Activated T-helper 1 cell treated with Interleukin-2 at 50 U/mL for 16 hours (primary cell): ENCODE measurements around the gene VCAM1.
A peak's percentile ranks its signal among the peaks of the same experiment; 100 is the strongest.

Experiments used
- DNase-seq: peaks from one replicate; pipeline ENCODE4 v3.0.0-alpha.2; 2020; ENCODE audit warnings: low read depth

VCAM1 gene, protein sequence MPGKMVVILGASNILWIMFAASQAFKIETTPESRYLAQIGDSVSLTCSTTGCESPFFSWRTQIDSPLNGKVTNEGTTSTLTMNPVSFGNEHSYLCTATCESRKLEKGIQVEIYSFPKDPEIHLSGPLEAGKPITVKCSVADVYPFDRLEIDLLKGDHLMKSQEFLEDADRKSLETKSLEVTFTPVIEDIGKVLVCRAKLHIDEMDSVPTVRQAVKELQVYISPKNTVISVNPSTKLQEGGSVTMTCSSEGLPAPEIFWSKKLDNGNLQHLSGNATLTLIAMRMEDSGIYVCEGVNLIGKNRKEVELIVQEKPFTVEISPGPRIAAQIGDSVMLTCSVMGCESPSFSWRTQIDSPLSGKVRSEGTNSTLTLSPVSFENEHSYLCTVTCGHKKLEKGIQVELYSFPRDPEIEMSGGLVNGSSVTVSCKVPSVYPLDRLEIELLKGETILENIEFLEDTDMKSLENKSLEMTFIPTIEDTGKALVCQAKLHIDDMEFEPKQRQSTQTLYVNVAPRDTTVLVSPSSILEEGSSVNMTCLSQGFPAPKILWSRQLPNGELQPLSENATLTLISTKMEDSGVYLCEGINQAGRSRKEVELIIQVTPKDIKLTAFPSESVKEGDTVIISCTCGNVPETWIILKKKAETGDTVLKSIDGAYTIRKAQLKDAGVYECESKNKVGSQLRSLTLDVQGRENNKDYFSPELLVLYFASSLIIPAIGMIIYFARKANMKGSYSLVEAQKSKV

DNA sequence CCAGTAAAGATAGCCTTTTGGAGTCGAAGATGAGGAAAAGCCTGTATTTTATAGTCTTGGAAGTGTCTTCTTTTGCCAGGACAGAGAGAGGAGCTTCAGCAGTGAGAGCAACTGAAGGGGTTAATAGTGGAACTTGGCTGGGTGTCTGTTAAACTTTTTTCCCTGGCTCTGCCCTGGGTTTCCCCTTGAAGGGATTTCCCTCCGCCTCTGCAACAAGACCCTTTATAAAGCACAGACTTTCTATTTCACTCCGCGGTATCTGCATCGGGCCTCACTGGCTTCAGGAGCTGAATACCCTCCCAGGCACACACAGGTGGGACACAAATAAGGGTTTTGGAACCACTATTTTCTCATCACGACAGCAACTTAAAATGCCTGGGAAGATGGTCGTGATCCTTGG lies at the start of gene VCAM1:
Gene VCAM1, plus strand, starts transcription at position 253 of the 400 bp plus-strand sequence. Its CDS starts 119 bp downstream, at position 372.
- no peak for DNase-seq

DNA sequence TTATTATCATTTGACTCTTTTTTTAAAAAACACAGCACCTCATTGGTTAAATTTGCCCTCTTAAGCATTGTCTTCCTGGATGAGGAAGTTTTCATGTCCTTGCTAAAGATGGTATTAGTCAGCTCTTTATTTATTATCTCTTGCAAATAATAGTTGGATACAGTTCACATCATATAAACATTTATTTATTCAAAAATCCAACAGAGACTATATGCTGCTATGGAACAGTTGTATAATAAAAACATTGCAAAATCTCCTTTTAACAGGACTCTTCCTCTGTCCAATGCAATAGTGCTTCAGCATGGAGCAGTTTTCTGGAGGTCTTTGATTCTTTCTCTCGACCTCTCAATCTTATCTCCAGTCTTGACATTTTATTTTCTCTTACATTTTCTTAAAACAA lies 49.5 kb upstream of the VCAM1 start:
- no peak for DNase-seq

DNA sequence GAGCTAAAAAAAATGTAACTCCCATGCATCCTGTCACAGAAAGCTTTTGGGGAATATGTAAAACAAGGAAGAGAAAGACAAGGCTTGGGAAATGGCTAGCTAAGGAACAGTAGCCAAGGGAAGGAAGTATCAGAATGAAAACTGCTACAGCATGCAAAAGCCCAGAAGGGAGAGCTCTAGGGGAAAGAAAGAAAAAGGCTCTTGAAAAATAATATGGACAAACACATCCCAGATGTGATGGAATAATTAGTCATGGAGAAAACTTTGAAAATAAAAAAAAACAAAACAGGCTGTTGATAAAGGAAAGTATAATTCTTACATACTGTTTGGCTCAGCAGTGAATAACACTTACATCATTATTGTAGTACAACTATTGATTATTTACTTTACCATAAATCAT lies 47.9 kb upstream of the VCAM1 start:
- no peak for DNase-seq

DNA sequence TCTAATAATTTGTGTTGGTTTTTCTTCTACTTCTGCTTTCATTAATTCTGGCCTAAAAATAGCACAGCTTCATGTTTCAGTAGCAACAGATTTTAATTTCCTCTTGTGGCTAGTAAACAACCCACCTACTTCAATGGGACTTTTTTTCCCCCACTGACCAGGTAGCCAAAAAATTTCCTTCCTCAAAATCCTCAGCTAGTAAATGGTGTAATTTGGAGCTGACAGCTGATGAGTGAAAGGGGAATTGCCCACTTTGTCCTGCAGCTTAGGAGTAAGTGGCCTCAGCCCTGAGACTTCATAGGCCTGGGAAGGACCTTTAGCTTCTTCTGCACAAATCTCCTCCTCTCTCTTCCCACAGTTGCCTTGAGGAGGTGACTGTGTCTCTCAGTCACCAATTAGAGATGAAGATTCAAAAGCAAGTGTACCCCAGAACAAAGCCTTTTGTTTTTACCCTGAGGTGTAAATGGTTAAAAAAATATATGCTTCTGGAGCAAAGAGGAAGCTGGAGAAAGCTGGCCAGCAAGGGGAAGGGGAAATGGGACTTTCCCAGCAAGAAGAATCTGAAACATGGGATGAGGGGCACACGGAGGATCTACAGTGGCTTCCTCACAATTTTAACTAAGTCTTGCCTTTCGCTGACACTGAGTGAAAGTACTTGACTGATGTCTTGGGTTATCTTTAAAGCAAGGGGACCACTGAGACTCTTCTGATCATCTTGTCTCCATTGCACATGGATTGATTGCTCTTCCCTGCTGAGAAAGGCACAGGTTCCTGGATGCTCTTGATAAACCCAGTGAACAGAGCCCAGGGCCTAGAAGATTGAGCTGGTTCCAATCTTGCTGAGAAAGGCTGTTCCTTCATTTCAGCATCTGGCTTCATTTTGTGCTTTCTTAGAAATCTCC lies 35.8 kb upstream of the VCAM1 start:
- DNase-seq = no peak

DNA sequence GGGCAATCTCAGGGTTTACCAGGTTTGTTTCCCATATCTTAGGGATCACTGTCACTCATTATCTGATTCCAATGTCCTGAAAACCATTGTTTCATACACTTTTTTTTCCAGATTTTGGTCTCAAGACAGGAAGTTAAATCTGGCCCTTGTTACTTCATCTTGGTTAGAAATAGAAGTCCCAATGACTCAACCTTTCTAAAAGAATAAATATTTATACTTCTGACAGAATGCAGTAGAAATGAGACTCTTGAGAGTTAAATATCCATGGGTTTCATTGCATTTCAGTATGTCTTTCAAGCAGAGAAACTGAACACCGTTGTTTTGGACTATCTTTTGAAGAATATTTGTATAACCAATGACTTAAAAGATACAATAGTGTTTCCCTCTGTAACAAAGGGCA lies 19.8 kb upstream of the VCAM1 start:
- no peak for DNase-seq

DNA sequence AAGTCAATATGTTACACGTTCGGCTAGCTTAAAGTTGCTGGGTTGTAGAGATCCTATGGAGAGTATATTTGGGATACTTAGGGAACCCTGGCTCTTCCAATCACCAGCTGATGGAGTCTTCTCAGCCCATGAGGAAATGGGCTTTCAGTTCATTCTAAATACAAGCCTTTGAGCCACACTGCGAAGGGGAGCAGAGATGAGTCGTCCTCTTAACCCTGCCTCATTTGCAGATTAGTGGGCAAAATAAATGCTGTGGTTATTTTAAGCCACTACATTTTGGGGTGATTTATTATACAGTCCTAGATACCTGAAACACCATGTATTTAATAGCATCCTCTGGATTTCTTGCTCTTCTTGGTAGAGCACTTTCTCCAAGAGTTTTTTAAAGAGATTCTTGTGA lies 19.0 kb upstream of the VCAM1 start:
- no peak for DNase-seq

DNA sequence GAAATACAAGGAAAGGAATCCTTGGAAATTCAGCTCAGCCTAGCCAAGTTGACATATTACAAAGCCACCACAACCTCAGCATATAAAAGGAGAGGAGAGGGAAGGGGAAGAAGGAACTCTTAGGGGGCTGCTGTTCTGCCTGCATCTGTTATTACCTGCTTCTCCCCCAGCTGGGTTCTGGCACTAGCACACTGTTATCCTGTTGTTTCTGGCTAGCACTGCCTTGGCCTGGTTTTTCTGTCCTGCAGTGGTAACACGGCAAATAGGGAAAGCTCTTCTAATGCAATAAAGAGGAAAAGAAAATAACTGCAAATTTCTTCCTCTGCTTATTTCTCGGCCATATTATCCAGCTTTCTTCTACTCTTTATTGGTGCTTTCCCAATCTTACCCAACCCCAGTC lies 16.5 kb upstream of the VCAM1 start:
- no peak for DNase-seq

DNA sequence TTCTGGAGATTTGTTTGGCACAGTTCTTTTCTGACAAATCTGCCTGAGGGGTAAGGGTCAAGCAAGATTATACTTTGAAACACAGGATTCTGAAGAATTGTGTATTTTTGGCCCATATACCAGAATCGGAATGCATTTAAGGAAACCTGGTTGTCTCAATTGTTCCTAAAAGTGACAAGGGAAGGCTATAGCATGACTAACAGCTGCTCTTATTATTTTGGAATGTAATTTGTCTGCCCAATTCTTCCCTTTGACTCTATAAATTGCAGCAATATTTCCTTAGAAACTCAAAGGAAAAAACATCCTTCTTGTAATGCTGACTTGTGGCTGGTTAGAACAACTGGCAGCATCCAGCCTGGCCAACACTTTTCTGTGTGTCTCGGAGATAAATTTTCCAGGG lies 15.8 kb upstream of the VCAM1 start:
- no peak for DNase-seq

DNA sequence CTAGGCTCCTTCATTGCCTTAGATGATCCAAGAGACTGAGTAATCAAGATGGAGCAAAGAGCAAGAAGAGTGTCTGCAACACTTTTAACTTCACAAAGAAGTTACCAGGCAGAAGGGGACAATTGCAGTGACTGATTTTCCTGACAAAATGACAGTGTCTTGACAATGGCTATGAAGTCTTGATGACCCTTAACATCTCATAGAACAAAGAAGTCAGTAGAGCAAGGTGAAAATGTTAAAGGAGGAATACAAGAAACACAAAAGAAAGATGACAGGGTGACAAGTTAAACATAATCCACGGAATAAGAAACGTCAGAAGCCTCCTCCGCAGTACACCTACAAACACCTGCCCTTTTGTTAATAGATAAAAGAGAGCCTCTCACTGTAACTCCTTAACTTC lies 15.1 kb upstream of the VCAM1 start:
- no peak for DNase-seq

DNA sequence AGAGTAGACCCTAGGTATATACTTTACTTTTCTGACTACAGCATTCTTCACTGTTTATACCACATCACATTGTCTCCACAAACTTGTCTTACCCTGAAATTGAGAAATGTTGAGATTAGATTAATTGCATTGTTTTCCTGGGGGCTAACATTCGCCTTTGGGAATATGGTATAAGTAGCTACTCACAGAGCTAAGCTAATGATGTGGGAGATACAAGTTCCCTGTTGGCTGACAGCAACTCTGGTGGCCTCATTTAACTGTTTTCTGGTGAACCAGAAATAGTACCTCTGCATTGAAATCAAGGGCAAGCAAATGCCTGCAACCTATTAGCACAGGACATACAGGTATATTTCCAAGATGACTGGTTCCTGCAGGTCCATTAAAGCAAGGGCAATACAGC lies 13.2 kb upstream of the VCAM1 start:
- no peak for DNase-seq

DNA sequence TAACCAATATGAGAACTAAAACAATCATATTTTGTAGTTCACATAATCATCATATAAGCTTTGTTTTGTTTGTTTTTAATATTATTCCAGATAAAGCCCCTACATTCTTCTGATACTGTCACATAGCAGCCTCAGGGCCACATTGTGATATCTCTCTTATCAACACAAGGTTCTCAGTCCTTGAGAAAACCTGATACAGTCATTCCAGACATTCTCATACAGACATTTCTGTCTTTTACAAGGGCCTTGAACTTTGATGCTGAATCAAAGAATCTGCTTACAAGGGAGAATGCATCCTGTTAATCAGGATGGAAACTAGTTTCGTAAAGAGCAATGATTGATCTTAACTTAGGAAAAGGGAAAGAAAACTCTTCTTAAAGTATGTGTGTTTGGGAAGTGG lies 12.7 kb upstream of the VCAM1 start:
- DNase-seq = no peak

DNA sequence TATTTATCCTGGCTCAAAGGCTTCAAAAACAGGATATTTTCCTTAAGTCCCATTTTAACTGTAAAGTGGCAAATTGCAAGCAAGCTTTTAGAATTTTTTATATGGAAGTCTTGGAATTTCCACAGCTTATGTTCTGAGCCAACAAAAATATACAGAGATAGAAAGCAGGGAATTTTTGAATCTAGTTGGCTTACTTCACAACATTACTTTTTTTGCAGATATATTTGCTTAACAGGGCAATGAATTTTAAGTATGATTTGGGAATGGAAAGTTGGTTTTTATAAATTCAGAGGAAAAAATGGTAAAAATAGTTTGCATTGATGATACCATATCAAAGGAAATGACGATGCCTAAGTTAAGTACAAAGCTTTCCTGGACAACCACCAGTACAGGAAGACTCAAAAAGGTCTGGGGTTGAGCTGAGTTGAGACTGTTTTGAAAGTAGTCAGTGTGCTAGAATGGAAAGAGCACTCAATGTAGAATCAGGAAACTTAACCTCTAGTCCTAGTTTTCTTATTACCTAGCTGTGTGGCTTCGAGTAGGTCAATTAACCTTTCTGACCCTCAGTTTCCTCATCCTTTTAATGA lies 11.0 kb upstream of the VCAM1 start:
- no peak for DNase-seq

DNA sequence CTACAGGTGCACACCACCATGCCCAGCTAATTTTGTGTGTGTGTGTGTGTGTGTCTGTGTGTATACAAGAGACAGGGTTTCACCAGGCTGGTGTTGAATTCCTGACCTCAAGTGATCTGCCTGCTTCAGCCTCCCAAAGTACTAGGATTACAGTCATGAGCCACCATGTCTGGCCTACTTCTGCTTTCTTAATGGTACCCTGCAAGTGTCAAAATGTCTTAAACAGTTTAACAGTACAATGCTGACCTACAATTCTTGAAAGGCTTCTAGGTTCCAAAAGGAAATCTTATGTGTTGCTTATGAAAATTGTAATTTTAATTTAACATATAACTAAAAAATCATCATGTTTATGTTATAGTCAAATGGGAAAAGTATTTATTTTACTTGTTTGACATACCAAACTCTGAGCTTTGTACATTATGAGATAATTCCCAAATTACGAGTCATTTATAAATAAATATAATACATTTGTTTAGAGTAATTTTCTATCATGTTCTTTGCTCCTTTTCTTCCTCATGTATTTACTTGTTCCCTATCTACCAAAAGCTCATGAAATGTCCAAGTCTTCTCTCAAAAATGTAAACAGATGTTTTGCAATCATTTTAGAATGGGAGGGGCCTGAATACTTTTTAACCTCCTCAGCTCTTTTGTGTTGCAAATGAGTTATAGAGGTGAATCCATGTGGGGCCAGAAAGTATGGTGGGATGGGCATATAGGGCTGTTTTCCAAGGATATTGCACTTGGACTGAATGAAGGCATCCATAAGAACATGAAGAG lies 8.4 kb upstream of the VCAM1 start:
- DNase-seq = no peak

DNA sequence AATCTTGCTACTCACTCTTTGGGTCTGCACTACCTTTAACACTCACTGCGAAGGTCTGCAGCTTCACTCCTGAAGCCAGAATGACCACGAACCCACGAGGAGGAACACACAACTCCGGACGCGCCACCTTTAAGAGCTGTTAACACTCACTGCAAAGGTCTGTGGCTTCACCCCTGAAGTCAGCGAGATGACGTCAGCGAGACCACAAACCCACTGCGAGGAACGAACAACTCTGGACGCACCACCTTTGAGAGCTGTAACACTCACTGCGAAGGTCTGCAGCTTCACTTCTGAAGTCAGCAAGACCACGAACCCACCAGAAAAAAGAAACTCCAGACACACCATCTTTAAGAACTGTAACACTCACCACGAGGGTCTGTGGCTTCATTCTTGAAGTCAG lies 6.5 kb upstream of the VCAM1 start:
- peak; percentile 0 for DNase-seq

DNA sequence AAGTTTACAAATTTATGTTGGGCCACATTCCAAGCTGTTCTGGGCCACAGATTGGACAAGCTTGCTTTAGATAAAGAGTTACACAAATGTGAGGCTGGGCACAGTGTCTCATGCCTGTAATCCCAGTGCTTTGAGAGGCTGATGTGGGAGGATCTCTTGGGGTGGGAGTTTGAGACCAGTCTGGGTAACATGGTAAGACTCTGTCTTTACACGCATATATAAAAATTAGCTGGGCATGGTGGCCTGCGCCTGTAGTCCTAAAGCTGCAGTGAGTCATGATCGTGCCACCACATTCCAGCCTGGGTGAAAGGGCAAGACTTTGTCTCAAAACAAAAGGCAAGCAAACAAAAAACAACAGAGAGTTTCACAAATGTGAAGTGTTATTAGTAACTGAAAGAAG lies 5.9 kb upstream of the VCAM1 start:
- no peak for DNase-seq

DNA sequence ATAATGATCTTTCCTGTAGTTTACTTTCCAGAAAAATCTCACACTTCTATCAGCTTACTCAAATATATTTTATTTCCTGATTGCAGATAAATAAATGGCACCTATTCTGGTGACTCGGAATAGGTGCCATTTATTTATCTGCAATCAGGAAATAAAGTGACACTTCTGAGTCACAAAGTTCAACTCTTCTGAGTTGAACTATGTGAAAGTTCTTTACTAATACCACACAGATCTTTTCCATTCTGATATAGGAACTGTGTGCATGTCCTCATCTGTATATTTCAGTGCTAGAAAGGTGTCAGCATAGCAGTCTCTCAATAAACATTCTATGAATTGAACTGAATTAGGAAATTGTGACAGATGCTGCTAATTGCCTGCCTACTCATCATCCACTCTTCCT lies 4.9 kb upstream of the VCAM1 start:
- no peak for DNase-seq

DNA sequence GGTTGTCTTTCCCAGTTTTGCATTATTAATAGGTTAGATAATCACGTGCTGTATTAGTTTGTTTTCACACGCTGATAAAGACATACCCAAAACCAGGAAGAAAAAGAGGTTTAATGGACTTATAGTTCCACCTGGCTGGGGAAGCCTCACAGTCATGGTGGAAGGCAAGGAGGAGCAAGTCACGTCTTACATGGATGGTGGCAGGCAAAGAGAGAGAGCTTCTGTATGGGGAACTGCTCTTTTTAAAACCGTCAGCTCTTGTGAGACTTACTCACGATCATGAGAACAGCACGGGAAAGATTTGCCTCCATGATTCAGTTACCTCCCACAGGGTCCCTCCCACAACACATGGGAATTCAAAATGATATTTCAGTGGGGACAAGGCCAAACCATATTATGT lies 2.3 kb upstream of the VCAM1 start:
- no peak for DNase-seq

DNA sequence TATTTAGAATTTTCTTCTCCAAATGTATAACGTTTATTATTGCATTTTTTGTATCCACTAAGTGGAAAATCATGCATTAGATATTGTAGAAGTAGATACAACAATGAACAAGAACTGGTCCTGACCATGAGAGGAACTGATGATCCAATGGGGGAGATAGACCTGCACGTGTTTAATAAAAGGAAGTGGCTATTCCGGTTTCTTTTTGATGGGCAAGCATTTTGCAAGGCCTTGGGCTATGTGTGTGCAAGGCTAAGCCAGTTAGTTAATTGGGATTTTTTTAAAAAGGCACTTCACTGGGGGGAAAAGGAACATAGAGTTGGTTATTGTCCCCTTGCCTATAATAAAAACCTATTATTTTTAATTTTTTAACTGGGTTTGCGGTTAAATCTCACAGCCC lies 961 bp upstream of the VCAM1 start:
- no peak for DNase-seq

DNA sequence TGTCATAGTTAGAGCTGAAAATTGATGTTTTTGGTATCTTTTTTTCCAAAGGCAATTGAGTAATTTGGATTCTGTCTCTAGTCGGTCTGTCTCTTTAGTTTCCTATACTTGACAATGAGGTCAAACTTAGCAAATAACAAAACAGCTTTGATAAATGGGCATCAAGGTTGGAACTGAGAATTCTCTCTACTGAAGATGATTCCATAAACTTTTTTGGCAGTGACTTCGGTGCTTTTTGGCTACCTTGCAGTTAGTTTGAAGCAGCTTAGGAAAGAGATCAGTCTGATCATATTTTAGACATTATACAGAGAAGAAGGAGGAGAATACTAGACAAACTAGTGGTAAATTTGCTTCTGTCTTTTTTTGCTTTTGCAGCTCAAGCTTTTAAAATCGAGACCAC lies 559 bp downstream of the VCAM1 start:
- no peak for DNase-seq

DNA sequence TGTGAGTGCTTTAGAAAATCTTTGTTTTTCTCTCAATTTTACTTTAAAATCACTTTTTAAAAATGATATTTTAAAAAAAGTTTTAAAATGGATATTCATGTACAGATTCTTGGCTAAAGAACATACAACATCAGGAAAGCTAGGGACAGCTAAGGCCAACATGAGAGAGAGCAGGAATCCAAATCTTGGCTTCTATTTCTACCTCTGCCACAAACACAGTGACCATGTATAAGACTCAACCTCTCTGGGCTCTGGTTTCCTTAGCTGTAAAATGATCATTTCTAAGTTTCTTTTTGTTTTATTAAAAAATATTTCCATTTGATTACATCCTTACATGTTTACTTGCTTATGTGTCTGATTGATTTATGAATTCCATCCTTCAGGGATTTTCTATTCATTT lies 1.2 kb downstream of the VCAM1 start:
- DNase-seq = no peak

DNA sequence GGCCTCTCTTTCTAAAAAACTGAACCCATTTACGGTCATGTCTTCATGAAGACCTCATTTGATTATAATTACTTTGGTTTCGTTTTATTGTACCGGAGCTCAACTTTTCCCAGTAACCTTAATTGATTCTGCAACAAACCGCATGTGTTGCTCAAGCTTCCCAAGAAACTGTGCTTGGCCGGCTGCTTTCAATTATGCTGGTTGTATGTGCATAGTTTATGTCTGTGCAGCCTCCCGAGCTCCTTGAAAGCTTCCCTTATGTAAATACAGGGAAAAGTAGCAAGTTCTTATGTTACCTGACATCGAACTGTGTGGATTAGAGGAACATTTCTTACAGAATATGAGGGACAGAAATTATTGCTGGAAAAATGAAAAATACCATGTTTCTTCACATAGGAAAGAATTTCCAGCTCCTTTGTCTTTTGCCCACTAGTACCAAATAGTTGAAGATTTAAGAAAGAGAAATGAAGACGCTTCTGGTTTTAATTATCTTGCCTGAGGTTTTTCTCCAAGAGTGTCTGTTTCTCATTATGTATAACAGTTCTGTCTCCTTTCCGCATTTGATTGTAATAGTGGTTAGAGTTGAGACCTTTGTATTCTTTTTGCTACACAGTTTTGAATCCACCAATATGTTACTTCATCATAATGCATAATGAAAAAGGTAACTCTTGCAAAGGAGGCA lies 2.1 kb downstream of the VCAM1 start:
- no peak for DNase-seq
